HEK293 (cell line): ENCODE data around the gene NLGN2.

Source experiments
- CTCF ChIA-PET: fragments of 350-600 bp; formaldehyde crosslinking; extraction: SDS; loops from one replicate; lab custom pipeline; 2021; ENCODE audit warnings: antibody characterized with exemption; lab: Yijun Ruan, JAX
- POLR2A ChIA-PET: fragments of 300-600 bp; formaldehyde crosslinking; extraction: SDS; loops from one replicate; lab custom pipeline; 2020; ENCODE audit warnings: antibody characterized with exemption, inconsistent platforms; lab: Yijun Ruan, JAX
- H3K27ac ChIP-seq: fragments of 200-500 bp; sonication (Bioruptor generic); 2 replicates; pipeline ENCODE4 v1.5.1; 2014; ENCODE audit warnings: low read depth, low read length, control low read depth, inconsistent platforms; ENCODE audit errors: extremely low read depth
- H3K36me3 ChIP-seq, 2 experiments: fragments of 200-500 bp in 1 of 2; sonication (Bioruptor generic) in 1 of 2; 1 replicate in 1 of 2; 2 replicates in 1 of 2; pipeline ENCODE4 v1.5.1; 2014 to 2017; ENCODE audit warnings: inconsistent platforms in 2 of 2, low read length in 2 of 2; ENCODE audit not compliant: control insufficient read depth in 2 of 2, insufficient read depth in 1 of 2
- H3K4me1 ChIP-seq: fragments of 200-500 bp; sonication (Bioruptor generic); 2 replicates; pipeline ENCODE4 v1.5.1; 2014; ENCODE audit warnings: mild to moderate bottlenecking, low read length, inconsistent platforms; ENCODE audit not compliant: control insufficient read depth, insufficient read depth
- H3K4me3 ChIP-seq: 2 replicates; pipeline ENCODE4 v1.5.1; 2011; ENCODE audit warnings: low read depth, mild to moderate bottlenecking, control low read depth, low read length, moderate library complexity
- H3K9me3 ChIP-seq: fragments of 200-500 bp; sonication (Bioruptor generic); 2 replicates; pipeline ENCODE4 v1.5.1; 2014; ENCODE audit warnings: low read depth, low read length, inconsistent platforms; ENCODE audit not compliant: control insufficient read depth, insufficient read depth
- BCL11B ChIP-seq: fragments of 450-650 bp; formaldehyde crosslinking; IDR thresholded peaks from 2 replicates; pipeline ENCODE4 v1.5.1; 2016; ENCODE audit warnings: low read depth, missing biosample characterization, missing genetic modification characterization
- GFI1B ChIP-seq: fragments of 450-650 bp; formaldehyde crosslinking; IDR thresholded peaks from 2 replicates; pipeline ENCODE4 v1.5.1; 2016; ENCODE audit warnings: missing biosample characterization, missing genetic modification characterization
- HOXD13 ChIP-seq: sonication (generic); formaldehyde crosslinking; IDR thresholded peaks from 2 replicates; pipeline ENCODE4 v1.8.0; 2022; ENCODE audit warnings: missing genetic modification reagents, borderline replicate concordance
- OSR2 ChIP-seq: fragments of 450-650 bp; formaldehyde crosslinking; IDR thresholded peaks from 2 replicates; pipeline ENCODE4 v1.5.1; 2016; ENCODE audit warnings: missing biosample characterization, missing genetic modification characterization
- ZFP41 ChIP-seq: fragments of 450-650 bp; formaldehyde crosslinking; IDR thresholded peaks from 2 replicates; pipeline ENCODE4 v1.5.1; 2016; ENCODE audit warnings: missing biosample characterization, missing genetic modification characterization, borderline replicate concordance
- ZNF391 ChIP-seq: fragments of 450-650 bp; formaldehyde crosslinking; IDR thresholded peaks from 2 replicates; pipeline ENCODE4 v1.5.1; 2016; ENCODE audit warnings: low read depth, missing biosample characterization, missing genetic modification characterization, borderline replicate concordance
- ZNF433 ChIP-seq: fragments of 450-650 bp; formaldehyde crosslinking; IDR thresholded peaks from 2 replicates; pipeline ENCODE4 v1.5.1; 2016; ENCODE audit warnings: missing biosample characterization, missing genetic modification characterization, low read depth
- ZNF529 ChIP-seq: fragments of 450-650 bp; formaldehyde crosslinking; IDR thresholded peaks from 2 replicates; pipeline ENCODE4 v1.5.1; 2017; ENCODE audit warnings: missing genetic modification characterization, missing biosample characterization; ENCODE audit not compliant: insufficient replicate concordance
- ZNF561 ChIP-seq: fragments of 450-650 bp; IDR thresholded peaks from 2 replicates; pipeline ENCODE4 v1.5.1; 2018; ENCODE audit warnings: missing biosample characterization, missing genetic modification characterization, borderline replicate concordance
- ZNF600 ChIP-seq: fragments of 450-650 bp; formaldehyde crosslinking; IDR thresholded peaks from 2 replicates; pipeline ENCODE4 v1.5.1; 2016; ENCODE audit warnings: missing biosample characterization, missing genetic modification characterization
- ZNF629 ChIP-seq: fragments of 450-650 bp; formaldehyde crosslinking; IDR thresholded peaks from 2 replicates; pipeline ENCODE4 v1.5.1; 2017; ENCODE audit warnings: missing biosample characterization, missing genetic modification characterization
- ZNF660 ChIP-seq: fragments of 450-650 bp; IDR thresholded peaks from 2 replicates; pipeline ENCODE4 v1.5.1; 2018; ENCODE audit warnings: missing biosample characterization, mild to moderate bottlenecking, missing genetic modification characterization
- ZNF677 ChIP-seq: fragments of 450-650 bp; IDR thresholded peaks from 2 replicates; pipeline ENCODE4 v1.5.0; 2018; ENCODE audit warnings: missing biosample characterization, mild to moderate bottlenecking, missing genetic modification characterization, moderate library complexity
- ZNF707 ChIP-seq: fragments of 450-650 bp; formaldehyde crosslinking; IDR thresholded peaks from 2 replicates; pipeline ENCODE4 v1.5.1; 2016; ENCODE audit warnings: missing biosample characterization, missing genetic modification characterization
- ZSCAN23 ChIP-seq: fragments of 450-650 bp; formaldehyde crosslinking; IDR thresholded peaks from 2 replicates; pipeline ENCODE4 v1.5.1; 2016; ENCODE audit warnings: missing biosample characterization, missing genetic modification characterization
- TF ChIP-seq, protein P1 (sequence below): fragments of 450-650 bp; formaldehyde crosslinking; IDR thresholded peaks from 2 replicates; pipeline ENCODE4; 2016; ENCODE audit warnings: missing biosample characterization, missing genetic modification characterization
- TF ChIP-seq, protein P2 (sequence below): fragments of 450-650 bp; formaldehyde crosslinking; IDR thresholded peaks from 2 replicates; pipeline ENCODE4 v1.5.1; 2016; ENCODE audit warnings: missing biosample characterization, missing genetic modification characterization
- TF ChIP-seq, protein P3 (sequence below): fragments of 450-650 bp; IDR thresholded peaks from 2 replicates; pipeline ENCODE4 v1.5.1; 2018; ENCODE audit warnings: missing biosample characterization, mild to moderate bottlenecking, missing genetic modification characterization
- TF ChIP-seq, protein P4 (sequence below): fragments of 450-650 bp; formaldehyde crosslinking; IDR thresholded peaks from 2 replicates; pipeline ENCODE4 v1.5.1; 2017; ENCODE audit warnings: missing biosample characterization, missing genetic modification characterization
- TF ChIP-seq, protein P5 (sequence below): fragments of 450-650 bp; formaldehyde crosslinking; IDR thresholded peaks from 2 replicates; pipeline ENCODE4 v1.5.1; 2017; ENCODE audit warnings: missing biosample characterization, missing genetic modification characterization

The NLGN2 gene

DNA sequence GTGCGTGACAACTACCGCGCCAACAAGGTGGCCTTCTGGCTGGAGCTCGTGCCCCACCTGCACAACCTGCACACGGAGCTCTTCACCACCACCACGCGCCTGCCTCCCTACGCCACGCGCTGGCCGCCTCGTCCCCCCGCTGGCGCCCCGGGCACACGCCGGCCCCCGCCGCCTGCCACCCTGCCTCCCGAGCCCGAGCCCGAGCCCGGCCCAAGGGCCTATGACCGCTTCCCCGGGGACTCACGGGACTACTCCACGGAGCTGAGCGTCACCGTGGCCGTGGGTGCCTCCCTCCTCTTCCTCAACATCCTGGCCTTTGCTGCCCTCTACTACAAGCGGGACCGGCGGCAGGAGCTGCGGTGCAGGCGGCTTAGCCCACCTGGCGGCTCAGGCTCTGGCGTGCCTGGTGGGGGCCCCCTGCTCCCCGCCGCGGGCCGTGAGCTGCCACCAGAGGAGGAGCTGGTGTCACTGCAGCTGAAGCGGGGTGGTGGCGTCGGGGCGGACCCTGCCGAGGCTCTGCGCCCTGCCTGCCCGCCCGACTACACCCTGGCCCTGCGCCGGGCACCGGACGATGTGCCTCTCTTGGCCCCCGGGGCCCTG lies 9.5 kb downstream of the NLGN2 start:
- ChIA-PET POLR2A (interaction anchor here (0.9 to 1.4 kb wide), 2 partner anchors 11 to 13 kb away, joined by 3 to 5 read pairs; partner anchors contain the start of gene TMEM256), CTCF (interaction anchor here (1.0 kb wide), 1 partner anchor 19 kb away, joined by 4 read pairs; no protein-coding TSS in a partner anchor)
- TF ChIP-seq, protein P1, sequence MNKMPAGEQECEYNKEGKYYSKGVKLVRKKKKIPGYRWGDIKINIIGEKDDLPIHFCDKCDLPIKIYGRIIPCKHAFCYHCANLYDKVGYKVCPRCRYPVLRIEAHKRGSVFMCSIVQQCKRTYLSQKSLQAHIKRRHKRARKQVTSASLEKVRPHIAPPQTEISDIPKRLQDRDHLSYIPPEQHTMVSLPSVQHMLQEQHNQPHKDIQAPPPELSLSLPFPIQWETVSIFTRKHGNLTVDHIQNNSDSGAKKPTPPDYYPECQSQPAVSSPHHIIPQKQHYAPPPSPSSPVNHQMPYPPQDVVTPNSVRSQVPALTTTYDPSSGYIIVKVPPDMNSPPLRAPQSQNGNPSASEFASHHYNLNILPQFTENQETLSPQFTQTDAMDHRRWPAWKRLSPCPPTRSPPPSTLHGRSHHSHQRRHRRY (tag by site-specific recombination), result no peak
- TF ChIP-seq ZNF561 (tag by site-specific recombination) (no peak), HOXD13 (no peak), ZNF629 (tag by site-specific recombination) (no peak), ZNF433 (no peak), ZNF529 (tag by site-specific recombination) (no peak), ZFP41 (tag by site-specific recombination) (no peak), ZNF660 (tag by site-specific recombination) (no peak), ZNF677 (tag by site-specific recombination) (no peak), ZNF707 (no peak), GFI1B (tag by site-specific recombination) (no peak), BCL11B (tag by site-specific recombination) (no peak), OSR2 (tag by site-specific recombination) (no peak), ZSCAN23 (no peak), ZNF600 (no peak), ZNF391 (tag by site-specific recombination) (no peak)
- TF ChIP-seq, protein P2, sequence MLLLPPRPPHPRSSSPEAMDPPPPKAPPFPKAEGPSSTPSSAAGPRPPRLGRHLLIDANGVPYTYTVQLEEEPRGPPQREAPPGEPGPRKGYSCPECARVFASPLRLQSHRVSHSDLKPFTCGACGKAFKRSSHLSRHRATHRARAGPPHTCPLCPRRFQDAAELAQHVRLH (tag by site-specific recombination), result no peak
- TF ChIP-seq, protein P3, sequence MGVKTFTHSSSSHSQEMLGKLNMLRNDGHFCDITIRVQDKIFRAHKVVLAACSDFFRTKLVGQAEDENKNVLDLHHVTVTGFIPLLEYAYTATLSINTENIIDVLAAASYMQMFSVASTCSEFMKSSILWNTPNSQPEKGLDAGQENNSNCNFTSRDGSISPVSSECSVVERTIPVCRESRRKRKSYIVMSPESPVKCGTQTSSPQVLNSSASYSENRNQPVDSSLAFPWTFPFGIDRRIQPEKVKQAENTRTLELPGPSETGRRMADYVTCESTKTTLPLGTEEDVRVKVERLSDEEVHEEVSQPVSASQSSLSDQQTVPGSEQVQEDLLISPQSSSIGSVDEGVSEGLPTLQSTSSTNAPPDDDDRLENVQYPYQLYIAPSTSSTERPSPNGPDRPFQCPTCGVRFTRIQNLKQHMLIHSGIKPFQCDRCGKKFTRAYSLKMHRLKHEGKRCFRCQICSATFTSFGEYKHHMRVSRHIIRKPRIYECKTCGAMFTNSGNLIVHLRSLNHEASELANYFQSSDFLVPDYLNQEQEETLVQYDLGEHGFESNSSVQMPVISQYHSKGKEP, result no peak
- TF ChIP-seq, protein P4, sequence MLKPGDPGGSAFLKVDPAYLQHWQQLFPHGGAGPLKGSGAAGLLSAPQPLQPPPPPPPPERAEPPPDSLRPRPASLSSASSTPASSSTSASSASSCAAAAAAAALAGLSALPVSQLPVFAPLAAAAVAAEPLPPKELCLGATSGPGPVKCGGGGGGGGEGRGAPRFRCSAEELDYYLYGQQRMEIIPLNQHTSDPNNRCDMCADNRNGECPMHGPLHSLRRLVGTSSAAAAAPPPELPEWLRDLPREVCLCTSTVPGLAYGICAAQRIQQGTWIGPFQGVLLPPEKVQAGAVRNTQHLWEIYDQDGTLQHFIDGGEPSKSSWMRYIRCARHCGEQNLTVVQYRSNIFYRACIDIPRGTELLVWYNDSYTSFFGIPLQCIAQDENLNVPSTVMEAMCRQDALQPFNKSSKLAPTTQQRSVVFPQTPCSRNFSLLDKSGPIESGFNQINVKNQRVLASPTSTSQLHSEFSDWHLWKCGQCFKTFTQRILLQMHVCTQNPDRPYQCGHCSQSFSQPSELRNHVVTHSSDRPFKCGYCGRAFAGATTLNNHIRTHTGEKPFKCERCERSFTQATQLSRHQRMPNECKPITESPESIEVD, result no peak
- TF ChIP-seq, protein P5, sequence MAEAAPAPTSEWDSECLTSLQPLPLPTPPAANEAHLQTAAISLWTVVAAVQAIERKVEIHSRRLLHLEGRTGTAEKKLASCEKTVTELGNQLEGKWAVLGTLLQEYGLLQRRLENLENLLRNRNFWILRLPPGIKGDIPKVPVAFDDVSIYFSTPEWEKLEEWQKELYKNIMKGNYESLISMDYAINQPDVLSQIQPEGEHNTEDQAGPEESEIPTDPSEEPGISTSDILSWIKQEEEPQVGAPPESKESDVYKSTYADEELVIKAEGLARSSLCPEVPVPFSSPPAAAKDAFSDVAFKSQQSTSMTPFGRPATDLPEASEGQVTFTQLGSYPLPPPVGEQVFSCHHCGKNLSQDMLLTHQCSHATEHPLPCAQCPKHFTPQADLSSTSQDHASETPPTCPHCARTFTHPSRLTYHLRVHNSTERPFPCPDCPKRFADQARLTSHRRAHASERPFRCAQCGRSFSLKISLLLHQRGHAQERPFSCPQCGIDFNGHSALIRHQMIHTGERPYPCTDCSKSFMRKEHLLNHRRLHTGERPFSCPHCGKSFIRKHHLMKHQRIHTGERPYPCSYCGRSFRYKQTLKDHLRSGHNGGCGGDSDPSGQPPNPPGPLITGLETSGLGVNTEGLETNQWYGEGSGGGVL, result no peak
- Histone ChIP-seq H3K4me3 (no peak overlapping the region), H3K4me1 (no peaks in the 10 kb centered on the region), H3K36me3 (peaks cover 0 to 46% of the 10 kb centered on the region in 2 experiments; a peak in 2 of 3 replicates), H3K9me3 (no peaks in the 10 kb centered on the region), H3K27ac (no peak overlapping the region)
